Cerebellar nuclear complex (tissue), 1 donor: ENCODE results near the gene TMEM260.
"Not testable (repeated sequence)": the region's sequence is repeated elsewhere in the genome, so short reads cannot be mapped to it uniquely, and the experiment has no call there.

ENCODE experiments used
- DNase-seq, 2 experiments: peaks; one replicate each; lab custom pipeline; 2025; lab: John Stamatoyannopoulos, UW

The TMEM260 gene

DNA sequence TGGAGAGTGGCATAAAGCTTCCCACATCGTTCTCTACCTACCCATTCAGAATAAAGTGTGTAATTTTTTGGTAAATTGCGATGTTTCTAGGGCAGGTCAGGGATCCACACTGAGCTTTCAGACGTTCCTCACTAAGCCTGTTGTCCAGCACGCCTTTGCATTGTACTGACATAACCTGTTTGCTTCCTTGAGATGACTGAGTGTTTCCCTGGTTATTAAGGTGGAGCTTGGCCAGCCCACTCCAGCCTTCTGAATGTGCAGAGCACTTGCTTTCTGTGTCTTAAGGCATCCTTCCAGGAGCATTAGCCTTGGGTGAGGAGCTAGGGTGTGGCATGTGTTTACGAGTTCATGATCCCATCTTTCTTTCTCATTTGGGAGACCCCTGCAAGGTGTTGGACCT is 96.4 kb downstream of the TMEM260 start:
- no peak for DNase-seq

DNA sequence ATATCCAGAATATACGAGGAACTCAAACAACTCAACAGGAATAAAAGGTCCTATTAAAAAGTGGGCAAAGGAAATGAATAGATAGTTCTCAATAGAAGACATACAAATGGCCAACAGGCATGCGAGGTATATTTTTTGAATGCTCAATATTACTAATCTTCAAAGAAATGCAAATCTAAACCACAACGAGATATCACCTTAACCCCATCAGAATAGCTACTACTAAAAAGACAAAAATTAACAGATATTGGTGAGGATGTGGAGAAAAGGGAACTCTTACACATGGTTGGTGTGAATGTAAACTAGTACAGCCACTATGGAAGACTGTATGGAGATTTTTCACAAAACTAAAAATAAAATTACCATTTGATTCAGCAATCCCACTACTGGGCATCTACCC is 99.2 kb downstream of the TMEM260 start:
- DNase-seq = no peak

DNA sequence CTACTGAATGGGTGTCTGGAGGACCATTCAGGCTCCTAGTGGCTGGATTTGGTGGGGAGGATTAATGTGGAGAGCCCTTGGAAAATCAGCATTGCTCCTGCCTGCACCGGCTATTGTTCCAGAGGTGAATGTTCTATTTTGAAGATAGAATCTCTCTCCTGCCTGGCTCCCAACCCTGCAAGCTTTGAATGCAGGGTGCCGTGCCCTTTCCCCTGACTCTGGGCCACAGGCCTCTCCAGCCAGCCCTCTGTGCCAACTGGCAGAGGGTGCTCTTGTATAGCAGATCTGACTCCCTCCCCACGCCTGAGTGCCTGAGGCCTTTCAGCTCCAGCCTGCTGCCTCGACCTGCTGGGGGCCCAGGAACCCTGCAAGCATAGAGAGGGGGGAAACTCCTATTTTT is 106.8 kb downstream of the TMEM260 start:
- no peak for DNase-seq

DNA sequence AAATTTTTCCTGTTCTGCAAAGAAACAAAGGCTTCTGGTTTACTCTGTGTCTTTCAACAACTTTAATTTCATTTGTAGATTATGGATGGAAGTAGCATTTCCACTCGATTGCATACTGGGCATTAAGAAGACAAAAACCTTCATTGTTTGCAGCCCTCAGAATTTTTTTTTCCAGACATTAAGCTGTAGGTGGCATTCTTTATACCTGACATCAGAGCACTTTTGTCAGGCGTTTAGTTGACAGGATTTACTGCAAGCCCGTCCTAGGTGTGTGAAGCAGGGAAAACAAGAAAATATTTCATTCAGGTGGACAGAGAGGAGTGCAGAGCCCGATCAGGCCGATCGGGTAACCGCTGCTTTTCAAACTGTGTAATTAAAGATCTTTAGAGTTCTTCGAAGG is 107.5 kb downstream of the TMEM260 start:
- DNase-seq = no peak

DNA sequence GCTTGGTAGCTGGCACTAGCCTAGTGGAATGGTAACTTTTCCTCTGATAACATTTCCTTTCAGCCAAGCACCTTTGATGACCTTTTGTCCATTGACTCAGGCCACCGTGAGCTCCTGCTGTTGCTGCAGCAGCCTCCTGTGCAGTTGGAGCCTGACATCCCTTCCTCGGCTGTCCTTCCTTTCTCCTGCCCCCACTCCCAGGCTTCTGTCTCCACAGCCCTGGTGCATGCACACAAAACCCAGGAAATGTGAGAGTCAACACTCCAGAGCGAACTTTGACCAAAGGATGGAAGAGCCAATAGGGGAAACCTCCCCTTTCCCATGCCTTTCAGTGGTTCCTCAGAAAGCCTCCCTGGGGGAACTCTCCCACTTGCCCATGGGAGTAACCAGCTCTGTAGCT is 115.0 kb downstream of the TMEM260 start:
- DNase-seq = no peak

DNA sequence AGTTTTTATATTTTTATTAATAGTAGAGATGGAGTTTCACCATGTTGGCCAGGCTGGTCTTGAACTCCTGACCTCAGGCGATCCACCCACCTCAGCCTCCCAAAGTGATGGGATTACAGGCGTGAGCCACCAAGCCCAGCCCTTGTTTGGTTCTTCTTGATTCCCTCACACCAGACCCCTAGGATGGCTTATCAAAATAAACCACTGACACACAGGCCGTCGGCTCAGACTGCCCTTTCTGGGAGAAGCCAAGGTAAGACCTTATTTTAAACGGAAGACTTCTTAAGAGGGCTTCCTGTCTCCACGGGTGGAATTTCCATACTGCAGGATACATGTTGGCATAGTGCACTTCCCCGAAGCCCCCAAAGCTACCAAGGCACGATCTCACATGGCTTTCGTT is 115.6 kb downstream of the TMEM260 start:
- not testable (repeated sequence) for DNase-seq
